NCI-H1694 treated with DMSO at 0.1 percent for 48 hours (cell line): ENCODE measurements around the gene ADAMTS6.
"Not testable (repeated sequence)": the region's sequence is repeated elsewhere in the genome, so short reads cannot be mapped to it uniquely, and the experiment has no call there.

Source experiments
- DNase-seq: peaks from one replicate; lab custom pipeline; 2025; lab: John Stamatoyannopoulos, UW

The ADAMTS6 gene

DNA sequence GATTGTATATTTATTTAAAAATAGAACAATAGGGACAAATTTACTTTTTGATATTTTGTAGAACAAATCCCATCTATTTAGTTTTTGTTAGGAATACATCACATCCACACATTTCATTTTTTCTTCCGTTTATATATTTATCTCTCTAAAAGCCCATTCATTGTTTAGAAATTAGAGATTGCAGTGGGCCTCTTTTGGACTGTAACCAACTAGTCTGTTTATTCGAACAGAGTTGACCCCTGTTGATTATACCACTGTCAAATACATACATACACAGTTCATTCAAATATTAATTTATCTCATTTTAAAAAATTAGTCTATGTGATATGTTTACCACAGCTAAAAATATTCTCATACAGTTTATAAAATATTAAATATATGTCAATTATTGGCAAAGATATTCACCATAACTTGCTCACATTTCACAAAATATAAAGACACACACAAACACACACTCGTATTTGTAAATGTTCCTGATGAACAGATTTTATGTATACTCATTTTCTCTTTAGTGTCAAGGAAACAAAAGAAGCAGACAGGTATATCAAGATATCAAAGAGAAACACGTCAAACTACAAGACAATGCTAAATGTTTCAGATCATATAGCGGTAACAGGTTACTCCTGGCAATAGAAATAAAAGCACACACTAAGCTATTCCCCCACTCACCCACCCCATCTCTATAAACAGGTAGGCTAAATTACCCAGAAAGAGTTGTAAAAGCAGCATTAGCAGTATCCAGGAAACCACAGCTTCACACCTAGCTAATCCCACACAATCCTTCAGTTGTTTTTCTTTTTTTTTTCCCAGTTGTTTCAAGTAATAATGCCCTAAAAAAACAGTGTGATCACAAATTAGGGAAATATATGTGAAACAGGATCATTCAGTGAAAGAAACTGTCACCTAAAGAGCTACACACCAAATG, 283.9 kb downstream of the ADAMTS6 start:
- no peak for DNase-seq

DNA sequence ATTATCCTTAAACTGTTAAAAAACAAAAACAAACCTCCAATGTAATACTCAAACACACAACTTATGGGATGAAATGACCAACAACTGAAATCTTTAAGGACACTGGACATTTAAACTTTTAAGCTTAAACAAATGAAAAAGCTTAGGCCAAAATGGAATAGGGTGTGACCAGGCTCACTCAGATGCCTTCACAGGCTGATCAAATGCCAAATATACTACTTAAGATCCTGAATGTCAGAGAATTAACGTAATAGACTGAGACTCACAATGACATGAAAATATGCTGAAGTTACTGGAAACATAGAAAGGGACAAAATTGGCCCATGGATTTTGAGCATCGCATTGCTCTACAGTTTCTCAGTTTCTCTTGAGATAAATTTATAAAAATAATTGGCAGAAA, 286.8 kb downstream of the ADAMTS6 start:
- DNase-seq: no peak

DNA sequence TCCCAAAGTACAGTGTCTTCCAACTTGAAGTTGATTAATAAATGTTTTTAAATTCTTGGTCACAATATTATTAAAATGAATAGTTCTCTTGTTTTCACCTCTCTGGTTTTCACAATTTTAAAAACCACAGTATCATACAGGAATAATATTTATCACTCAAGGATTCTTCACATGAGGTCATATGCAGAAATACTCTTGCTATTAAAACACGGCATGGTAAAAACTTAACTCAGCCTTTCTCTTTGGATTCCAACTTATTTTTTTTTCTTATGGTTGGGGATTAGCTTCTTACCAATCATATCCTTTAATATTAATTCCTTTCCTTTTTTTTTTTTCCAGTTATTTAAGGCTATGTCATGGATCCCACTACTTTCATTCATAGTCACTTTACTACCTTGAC, 289.4 kb downstream of the ADAMTS6 start:
- no peak for DNase-seq

DNA sequence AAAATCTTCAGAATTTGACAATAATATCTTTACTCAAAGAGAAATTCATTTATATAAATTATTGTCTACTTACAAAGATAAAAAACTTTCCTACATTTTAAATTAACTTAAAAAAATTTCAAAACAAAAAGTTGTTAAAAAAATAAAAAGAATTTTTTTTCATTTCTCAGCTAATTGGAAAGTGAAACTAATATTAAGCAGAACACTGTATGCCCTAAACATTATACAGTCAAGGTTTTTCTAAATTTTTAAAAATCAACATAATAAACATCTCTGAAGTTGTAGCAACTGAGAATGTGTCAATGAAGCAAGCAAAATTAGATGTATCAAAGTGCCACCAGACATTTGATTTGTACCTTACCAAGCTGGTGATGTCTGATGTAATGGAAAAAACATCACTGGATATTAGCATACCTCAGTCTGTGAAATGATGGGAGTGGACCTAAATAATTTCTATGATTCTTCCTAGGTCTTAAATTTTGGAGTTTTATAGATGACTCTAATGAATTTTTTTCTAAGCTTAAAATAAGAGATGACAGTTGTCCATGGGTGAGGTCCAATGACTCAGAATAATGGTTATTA, 290.1 kb downstream of the ADAMTS6 start:
- DNase-seq: no peak

DNA sequence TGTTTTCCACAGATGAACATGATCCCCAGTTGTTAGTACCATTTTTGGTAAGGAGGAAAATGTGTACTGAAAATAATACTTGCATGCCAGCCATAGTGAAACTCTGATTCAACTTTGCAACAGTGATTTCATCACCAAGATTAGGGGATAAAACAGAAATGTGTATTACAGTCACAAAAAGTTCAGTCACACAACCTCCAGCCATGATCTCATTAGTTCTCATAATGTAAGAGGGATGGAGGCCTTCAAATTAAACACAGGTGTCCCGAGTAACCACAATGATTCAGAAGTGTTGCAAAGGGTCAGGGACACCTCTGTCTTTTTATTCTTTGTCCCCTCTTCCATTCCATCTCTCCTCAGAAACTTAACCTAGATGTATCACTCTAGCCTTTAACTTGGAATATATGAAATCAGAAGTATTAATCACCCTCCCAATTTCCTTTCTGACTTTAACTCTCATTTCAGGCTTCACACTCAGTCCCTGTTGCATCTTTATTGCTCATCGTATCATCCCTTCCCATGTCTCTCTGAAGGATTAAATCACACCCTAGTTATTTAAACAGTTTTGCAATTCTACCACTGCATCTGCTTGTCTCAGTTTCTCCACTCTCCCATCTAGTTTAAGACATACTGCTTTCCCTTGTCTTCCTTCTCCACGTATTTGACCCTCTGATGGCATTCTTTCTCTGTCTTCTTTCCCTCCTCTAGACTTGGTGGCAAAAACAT, 291.2 kb downstream of the ADAMTS6 start:
- DNase-seq: no peak

DNA sequence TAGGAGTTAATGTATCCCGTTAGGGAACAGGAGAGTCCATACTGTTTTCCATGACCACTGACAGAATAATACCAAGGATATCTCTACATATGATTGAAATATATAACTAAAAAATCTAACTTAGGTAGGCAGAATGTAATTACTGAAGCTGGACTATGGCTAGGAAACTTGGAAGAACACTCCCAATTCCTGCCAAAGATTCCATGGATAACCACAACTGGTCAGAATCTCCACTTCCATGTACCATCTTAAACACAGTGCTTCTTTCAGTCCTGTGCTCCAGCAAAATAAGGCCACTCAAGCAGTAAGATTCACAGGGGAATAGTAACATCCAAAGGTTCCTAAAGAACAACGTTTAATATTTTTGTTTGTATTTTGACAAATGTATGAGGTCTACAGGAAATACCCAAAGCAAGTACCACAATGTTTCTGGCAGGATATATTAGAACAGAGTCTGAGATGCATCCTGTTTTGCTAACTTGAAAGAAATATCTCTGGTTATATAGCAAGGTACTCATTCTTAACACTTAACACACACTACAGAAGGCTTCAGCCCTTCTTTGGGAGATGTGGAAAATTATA, 295.0 kb downstream of the ADAMTS6 start:
- no peak for DNase-seq

DNA sequence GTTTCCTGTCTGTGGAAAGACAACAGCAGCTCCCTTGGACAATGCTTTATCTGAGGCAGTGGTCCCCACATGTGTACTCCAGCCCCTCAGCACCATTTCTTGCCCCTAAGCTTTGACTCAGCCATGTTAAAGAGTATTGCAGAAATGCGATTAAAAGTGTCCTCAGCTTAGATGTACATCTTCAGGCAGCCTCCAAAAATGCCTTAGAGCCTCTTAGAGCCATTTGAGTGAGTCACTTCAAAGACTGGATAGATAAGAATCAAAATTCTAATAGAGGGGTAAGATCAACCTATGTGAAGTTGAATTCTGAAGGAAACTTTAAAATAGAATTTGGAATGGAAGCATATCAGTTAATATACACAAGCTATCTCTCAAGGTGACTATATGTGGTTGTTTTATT, 296.3 kb downstream of the ADAMTS6 start:
- no peak for DNase-seq

DNA sequence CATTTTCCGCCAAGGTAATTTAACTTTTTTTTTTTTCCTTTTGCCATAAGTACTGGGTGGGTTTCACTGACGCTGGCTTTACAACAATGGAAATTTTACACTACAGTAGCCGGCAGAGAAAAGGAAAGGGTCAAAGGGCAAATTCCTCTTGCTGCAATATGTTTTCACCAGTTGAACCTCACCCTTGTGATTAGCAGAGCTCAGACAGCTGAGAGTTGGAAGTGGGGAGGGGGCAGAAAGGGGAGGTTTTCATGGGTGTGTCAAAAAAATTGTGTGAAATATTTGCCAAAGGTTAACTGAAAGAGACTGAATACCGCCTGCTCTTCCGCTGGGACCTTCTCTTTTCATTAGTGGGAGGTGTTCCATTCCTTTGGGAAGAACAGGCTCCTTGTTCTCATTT, 296.9 kb downstream of the ADAMTS6 start:
- no peak for DNase-seq

DNA sequence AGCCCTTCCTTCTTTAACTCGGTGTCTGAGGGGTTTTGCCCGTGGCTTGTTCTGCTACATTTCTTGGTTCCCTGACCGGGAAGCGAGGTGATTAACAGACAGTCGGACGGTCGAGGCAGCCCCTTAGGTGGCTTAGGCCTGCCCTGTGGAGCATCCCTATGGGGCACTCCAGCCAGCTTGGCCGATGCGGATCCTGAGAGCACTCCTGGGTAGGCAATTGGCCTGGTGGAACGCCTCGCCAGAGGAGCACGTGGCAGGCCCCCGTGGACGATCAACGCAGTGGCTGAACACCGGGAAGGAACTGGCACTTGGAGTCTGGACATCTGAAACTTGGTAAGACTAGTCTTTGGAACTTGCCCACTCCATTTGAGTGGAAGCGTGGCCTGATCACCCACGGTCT, 307.5 kb downstream of the ADAMTS6 start:
- DNase-seq: not testable (repeated sequence)

DNA sequence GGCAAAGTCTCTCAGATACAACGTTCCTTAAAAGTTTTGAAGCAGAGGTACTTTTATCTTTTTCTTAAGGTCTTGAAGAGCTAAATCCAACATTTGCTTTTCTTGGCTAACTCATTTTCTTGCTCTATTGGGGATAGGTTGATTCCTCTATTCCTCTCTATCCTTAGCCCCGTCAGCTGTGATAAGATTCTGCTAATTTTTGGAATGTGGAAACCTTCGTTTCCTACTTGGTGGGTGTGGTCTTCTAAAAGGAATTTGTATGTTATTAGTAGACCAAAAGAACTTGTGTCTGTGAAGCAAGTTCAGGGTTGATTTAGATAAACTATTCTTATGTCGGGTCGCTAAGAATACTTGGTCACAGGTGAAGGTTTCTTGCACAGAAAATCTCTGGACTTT, 308.6 kb downstream of the ADAMTS6 start:
- no peak for DNase-seq

DNA sequence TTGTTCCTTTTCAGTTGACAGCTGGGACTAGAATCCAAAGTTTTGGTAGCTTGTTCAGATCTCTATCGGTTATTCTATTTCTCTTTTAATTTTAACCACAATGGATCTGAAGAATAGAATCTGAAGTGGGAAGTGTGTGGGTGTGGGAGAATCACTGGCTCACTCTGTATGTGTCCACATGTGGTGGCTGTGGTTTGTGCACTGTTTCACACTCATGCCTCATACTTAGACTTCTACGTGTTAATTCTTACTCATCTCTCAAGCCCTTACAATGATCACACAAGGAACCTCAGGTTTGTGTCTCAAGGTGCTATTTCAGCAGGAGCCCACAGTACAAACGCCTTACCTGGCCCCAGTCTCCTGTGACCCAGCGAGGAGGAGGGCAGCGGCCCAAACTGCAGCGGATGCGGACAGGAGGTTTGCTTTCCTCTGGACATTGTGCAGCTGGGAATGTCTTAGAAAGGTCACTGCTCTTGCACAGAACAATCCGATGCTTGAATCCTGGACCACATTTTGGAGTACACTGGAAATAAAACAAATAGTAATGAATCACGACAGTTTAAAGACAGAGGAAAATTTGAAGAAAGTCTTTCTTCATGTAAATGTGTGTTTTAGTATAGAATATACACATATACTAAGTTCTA, 309.1 kb downstream of the ADAMTS6 start:
- no peak for DNase-seq

DNA sequence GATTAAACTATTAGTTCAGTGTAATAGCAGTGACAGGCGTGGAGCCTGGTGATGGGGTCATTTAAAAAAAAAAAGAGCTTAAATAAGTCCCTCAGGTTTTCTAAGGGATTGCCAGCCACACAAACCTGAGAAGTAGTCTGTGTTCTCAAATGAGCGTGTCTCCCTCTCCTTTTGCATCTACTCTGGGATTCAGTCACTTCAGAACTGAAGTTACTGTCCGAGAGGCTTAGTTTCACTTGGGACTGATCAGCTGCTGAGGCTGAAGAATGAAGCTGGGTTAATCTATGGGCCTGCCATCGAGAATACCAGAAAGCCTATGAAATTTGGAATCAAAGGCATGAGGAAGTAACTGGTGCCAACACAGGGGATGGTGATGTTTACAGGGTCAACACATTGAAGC, 310.1 kb downstream of the ADAMTS6 start:
- no peak for DNase-seq

DNA sequence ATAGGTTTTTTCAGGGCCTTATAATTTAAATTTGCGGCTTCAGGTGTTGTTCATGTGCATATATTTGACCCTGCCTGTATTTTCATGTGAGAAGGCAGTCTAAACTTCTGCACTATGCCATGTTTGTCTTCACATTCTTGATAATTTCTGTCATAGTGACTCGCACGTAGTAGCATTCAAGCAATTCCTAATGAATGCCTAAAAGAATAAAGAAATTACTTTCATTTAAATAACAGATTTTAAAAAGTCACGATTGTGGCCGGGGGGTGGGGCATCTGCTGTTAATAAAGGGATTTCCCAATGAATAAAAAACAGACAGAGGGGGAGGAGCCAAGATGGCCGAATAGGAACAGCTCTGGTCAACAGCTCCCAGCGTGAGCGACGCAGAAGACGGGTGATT, 318.0 kb downstream of the ADAMTS6 start:
- DNase-seq: no peak

DNA sequence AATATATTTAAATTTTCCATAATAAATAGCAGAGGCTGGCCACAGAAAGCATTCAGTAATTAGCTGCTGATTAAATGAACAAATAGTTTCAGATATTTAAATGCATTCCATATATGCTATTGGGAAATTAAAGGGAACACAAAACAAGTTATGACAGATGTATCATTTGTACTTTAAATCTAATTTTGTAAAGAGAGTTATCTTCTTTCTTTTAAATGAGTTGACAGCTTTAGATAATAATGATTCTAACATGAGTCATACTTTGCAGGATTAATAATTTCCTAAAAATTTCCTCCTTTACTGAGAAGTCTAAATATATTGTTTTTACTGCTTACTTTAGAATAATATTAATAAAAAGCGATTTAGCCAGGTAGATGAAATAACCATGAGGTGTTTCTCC, 320.1 kb downstream of the ADAMTS6 start:
- no peak for DNase-seq

DNA sequence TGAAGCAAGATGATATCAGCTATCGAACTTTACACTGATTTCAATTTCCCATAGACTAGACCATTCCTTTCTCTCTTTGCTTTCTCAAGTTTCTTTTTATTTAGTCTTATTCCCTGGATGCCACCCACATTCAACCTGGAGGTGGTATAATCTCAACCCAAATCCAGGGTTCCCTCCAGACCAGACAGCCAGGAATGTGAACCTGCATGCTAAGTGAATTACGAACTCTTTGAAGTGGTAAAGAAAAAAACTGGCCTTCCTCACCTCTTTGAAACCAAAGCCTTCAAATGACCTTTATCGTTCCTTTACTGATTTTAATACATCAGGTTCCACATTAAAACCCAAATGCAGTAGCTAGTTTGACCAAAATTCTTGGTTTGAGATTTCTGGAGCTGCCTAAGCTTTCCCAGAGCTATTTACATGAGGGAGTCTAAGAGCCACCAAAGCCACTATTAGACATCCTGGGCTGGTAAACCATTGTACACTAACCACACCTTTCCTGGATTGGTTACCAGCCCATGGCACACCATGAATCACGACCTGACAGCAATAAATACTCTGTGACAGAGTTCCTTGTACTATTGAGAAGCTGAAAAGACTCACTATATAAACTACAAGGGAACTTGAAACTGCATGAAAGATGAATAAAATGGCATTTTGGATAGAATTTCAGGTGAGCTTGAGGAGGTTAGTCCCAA, 323.7 kb downstream of the ADAMTS6 start:
- DNase-seq: no peak

DNA sequence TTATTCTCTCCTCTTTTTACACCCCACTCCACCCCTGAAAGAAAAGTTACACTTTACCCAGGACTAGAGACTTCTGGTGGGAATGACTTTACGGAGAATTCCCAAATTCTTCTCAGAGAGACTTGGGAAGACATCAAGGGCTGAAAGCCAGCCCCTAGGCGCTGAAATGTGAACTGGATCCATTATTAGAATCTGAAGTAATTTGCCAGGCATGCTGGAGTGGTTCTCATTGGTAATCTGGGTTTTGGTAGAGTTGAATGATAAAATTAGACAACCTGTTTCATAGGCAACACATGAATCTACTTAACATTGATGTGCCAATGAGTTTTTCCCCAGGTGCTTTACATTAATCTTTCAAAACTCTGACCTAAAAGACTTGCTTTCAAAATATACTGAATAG, 324.8 kb downstream of the ADAMTS6 start:
- DNase-seq: no peak

DNA sequence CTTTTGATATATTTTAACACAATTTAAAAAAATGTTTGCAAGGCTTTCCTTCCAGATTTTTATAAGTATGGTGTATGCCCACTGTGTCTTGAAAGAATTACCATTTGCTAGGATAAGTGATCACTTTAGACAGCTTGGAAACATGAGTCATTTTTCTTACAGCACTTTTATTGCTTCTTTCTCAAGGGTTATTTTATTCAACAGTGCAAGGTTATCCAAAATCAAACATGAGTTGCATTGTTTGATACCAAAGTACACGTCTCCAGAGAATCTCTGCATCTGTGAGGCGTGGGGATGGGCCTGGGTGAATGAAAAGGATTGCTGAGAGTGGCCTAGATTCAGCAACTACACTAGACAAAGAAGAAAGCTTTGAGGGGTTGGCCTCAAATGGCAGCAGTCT, 329.6 kb downstream of the ADAMTS6 start:
- no peak for DNase-seq

DNA sequence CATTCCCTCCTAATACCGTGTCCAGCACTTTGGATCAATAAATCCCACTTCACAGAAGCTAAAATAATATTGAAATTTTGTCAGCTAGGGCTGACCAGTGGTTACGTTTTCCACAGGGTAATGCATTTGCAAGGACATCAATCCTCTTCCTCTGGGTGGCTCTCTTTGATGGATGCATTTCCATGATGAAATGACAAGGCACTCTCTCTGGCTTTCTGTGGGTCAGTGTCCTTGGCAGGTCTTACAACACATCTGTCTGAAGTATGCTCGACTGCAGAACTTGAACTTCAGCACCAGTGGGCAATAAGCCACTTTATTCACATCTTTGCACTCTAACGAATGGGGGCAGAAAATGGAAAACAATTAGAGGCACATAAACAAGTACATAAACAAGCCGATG, 330.1 kb downstream of the ADAMTS6 start:
- DNase-seq: no peak

DNA sequence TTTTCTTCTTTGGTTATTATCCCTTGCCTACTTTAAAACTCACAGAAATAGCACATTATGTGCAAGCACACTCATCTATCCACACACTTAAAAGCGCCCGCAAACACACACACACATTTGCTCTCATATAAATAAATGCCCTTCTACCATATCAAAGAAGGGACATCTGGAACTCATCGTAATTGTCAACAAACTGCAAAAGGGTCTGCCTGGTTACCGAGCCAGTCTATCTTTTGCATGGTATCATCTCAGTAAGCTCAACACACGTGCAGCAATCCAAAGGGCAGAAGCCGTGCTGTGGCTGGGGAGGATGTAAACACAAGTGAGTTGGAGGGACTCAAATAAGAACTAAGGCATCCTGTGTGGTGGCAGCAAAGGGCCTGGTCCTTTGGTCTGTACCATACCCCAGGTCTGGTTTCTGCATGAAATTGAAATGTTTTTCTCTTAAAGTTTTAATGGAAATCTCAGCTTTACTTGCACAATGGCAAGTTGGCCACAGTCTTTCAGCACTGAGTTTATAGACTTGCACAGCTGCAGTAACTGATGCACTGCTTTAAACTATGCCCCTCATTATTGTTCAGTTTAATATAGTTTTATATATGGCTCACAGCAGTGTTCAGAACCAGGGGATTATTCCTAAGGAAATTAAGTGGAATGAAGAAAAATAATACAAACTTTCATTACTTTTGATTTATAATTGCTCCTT, 331.0 kb downstream of the ADAMTS6 start:
- no peak for DNase-seq

DNA sequence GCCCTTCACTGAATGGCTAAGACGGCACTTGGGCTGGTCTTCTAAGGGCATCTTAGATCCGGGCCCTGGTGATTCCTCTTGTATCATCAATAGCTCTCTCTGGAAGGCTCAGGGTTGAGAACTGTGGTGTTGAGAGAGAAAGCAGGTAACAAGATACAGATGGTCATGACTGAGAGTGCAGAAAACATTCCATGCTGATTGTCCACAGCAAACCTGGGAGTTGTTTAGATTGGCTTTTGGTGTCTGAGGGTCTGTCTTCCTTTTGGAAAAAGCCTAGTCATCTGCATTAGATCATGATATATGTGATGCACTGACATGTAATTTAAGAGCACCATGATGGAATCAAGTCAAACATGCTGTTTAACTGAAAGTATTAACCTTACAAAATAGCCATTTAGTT, 331.9 kb downstream of the ADAMTS6 start:
- no peak for DNase-seq
